B cell (primary cell): Measurements from ENCODE around the gene CRISPLD2. TPM values are rescaled to one million over a fixed set of nuclear protein-coding genes. Genes with fewer than 3 reads are reported as not detected.

Source experiments
- ATAC-seq: fragments of 200-7000 bp; cut with Tn5 transposase; one replicate; pipeline ENCODE4 v1.10.0; 2021; ENCODE audit warnings: low read depth, mild to moderate bottlenecking, moderate number of reproducible peaks, moderate library complexity
- CTCF ChIA-PET: fragments of 350-600 bp; sonication (Branson Sonifier 250); formaldehyde crosslinking; loops from one replicate; lab custom pipeline; 2021; ENCODE audit warnings: antibody characterized with exemption, inconsistent platforms; lab: Charles Lee
- POLR2A ChIA-PET: fragments of 350-600 bp; sonication (Branson Sonifier 250); formaldehyde crosslinking; loops from one replicate; lab custom pipeline; 2021; ENCODE audit warnings: antibody characterized with exemption; lab: Charles Lee
- DNase-seq: peaks from one replicate; pipeline ENCODE4 v3.0.0; 2013
- H2AFZ ChIP-seq: 2 replicates; pipeline ENCODE4 v1.6.1; 2012; ENCODE audit warnings: mild to moderate bottlenecking, low read depth, low read length; ENCODE audit not compliant: insufficient read depth, poor library complexity, severe bottlenecking
- H3K27ac ChIP-seq, 2 donors: 1 replicate in 1 of 2; 2 replicates in 1 of 2; pipeline ENCODE4 v1.5.1; 2012 to 2013; ENCODE audit warnings: low read length in 2 of 2, mild to moderate bottlenecking in 2 of 2, moderate library complexity in 1 of 2
- H3K27me3 ChIP-seq, 4 experiments: fragments of 200-600 bp in 1 of 4; sonication (generic) in 1 of 4; replicated peaks in 1 of 4; 1 replicate in 2 of 4; 2 replicates in 2 of 4; pipeline versions ENCODE4 v1.6.1 to v1.7.0; 2013 to 2016; ENCODE audit warnings: low read length in 3 of 4, mild to moderate bottlenecking in 2 of 4, mixed read lengths in 1 of 4, moderate library complexity in 1 of 4; ENCODE audit not compliant: insufficient read depth in 4 of 4, control insufficient read depth in 3 of 4; ENCODE audit errors: control extremely low read depth in 1 of 4
- H3K36me3 ChIP-seq, 2 experiments: replicated peaks in 1 of 2; 1 replicate in 1 of 2; 2 replicates in 1 of 2; pipeline versions ENCODE4 v1.6.1 to v1.7.1; 2013; ENCODE audit warnings: low read length in 1 of 2; ENCODE audit not compliant: insufficient read depth in 2 of 2, control insufficient read depth in 1 of 2; ENCODE audit errors: control extremely low read depth in 1 of 2, extremely low read depth in 1 of 2
- H3K4me1 ChIP-seq, 2 donors: fragments of 200-600 bp in 1 of 2; sonication (generic) in 1 of 2; 1 replicate in 1 of 2; 2 replicates in 1 of 2; pipeline versions ENCODE4 v1.5.1 to v1.6.1; 2013 to 2017; ENCODE audit warnings: low read length in 2 of 2; ENCODE audit not compliant: control insufficient read depth in 2 of 2, insufficient read depth in 2 of 2
- H3K4me2 ChIP-seq: replicated peaks from 2 replicates; pipeline ENCODE3; 2012; ENCODE audit warnings: mild to moderate bottlenecking, low read depth, low read length; ENCODE audit not compliant: poor library complexity, severe bottlenecking
- H3K4me3 ChIP-seq, 5 experiments: fragments of 200-600 bp in 1 of 5; sonication (generic) in 1 of 5; 1 replicate in 3 of 5; 2 replicates in 2 of 5; pipeline versions ENCODE4 v1.5.1 to v1.7.0; 2011 to 2016; ENCODE audit warnings: low read length in 4 of 5, mild to moderate bottlenecking in 4 of 5, low read depth in 2 of 5, control low read depth in 1 of 5, moderate library complexity in 1 of 5; ENCODE audit not compliant: insufficient read depth in 1 of 5; ENCODE audit errors: control extremely low read depth in 1 of 5, extremely low read depth in 1 of 5
- H3K79me2 ChIP-seq: fragments of 200-600 bp; sonication (generic); one replicate; pipeline ENCODE4 v1.6.0; 2016; ENCODE audit warnings: low read length; ENCODE audit not compliant: control insufficient read depth, insufficient read depth
- H3K9ac ChIP-seq: fragments of 200-600 bp; sonication (generic); 2 replicates; pipeline ENCODE4 v1.6.1; 2017; ENCODE audit warnings: mild to moderate bottlenecking, low read length, moderate library complexity
- H3K9me3 ChIP-seq, 3 donors: one replicate each; pipeline versions ENCODE4 v1.6.1 to v1.7.1; 2013; ENCODE audit warnings: low read length in 2 of 3; ENCODE audit not compliant: control insufficient read depth in 2 of 3, insufficient read depth in 1 of 3; ENCODE audit errors: control extremely low read depth in 1 of 3
- H4K20me1 ChIP-seq: 2 replicates; pipeline ENCODE4 v1.6.0; 2012; ENCODE audit warnings: mild to moderate bottlenecking, low read length; ENCODE audit not compliant: insufficient read depth, control insufficient read depth, poor library complexity, severe bottlenecking
- H3K27ac Mint-ChIP-seq: one replicate; pipeline ENCODE4 v1.8.0; 2021; ENCODE audit warnings: mixed read lengths
- H3K27me3 Mint-ChIP-seq: one replicate; pipeline ENCODE4 v1.8.0; 2021; ENCODE audit warnings: mixed read lengths
- H3K4me1 Mint-ChIP-seq: one replicate; pipeline ENCODE4 v1.8.0; 2021; ENCODE audit warnings: mixed read lengths
- H3K4me3 Mint-ChIP-seq: one replicate; pipeline ENCODE4 v1.8.0; 2021; ENCODE audit warnings: mixed read lengths
- H3K9me3 Mint-ChIP-seq: one replicate; pipeline ENCODE4 v1.8.0; 2022; ENCODE audit warnings: mixed read lengths; ENCODE audit not compliant: insufficient read depth
- CTCF ChIP-seq: fragments of 200-600 bp; IDR thresholded peaks from one replicate; pipeline ENCODE4 v1.8.0; 2022; ENCODE audit warnings: antibody characterized with exemption, mild to moderate bottlenecking
- EZH2 ChIP-seq: IDR thresholded peaks from 2 replicates; pipeline ENCODE4 v1.6.1; 2012; ENCODE audit warnings: borderline replicate concordance, low read depth, mild to moderate bottlenecking, moderate library complexity, low read length; ENCODE audit not compliant: insufficient read depth, poor library complexity, severe bottlenecking
- WGBS: methylation state at CpG from one replicate; pipeline ENCODE4 v1.1.5; 2013; ENCODE audit warnings: missing lambda C conversion rate; ENCODE audit not compliant: insufficient coverage; 5-methylcytosine and 5-hydroxymethylcytosine counted together
- intact Hi-C: fragments of 100-400 bp; cut with micrococcal nuclease; formaldehyde crosslinking; loops from one replicate; pipeline ENCODE4 v1.10.0; 2022
- polyA plus RNA-seq: library from polyadenylated mRNA; depleted of rRNA; stranded (reverse); fragments of >200 nt; gene quantifications from 2 replicates; pipeline ENCODE4 v1.2.3, GENCODE V29; 2012
- total RNA-seq, 2 donors: library from RNA; stranded (reverse); fragments of 120-200 nt in 1 of 2; gene quantifications; 1 replicate in 1 of 2; 2 replicates in 1 of 2; pipeline versions ENCODE4 v1.2.3 to v1.2.4, GENCODE V29; 2013 to 2022

Gene CRISPLD2
- total and polyA plus RNA-seq, 2 donors (not counting 1 experiment from before 2014, with no cell fraction given), result 0.25 to 0.37 TPM

GRCh38 chr16:84907051-84907450, 87.3 kb downstream of the CRISPLD2 start:
- no peak for ATAC-seq
- H3K79me2 ChIP-seq, result no peaks in the 10 kb centered on the region
- no peak overlapping the region for H3K4me3 ChIP-seq
- peaks cover 0 to under 1% (median 0%) of the 10 kb centered on the region in 3 donors for H3K9me3 ChIP-seq
- H3K4me1 ChIP-seq, result no peaks in the 10 kb centered on the region
- H3K27me3 ChIP-seq, result no peaks in the 10 kb centered on the region
- Mint-ChIP-seq H3K9me3 (no peaks in the 10 kb centered on the region), H3K4me1 (no peaks in the 10 kb centered on the region), H3K27me3 (peaks cover under 1% of the 10 kb centered on the region), H3K4me3 (no peak overlapping the region), H3K27ac (no peak overlapping the region)
- no peak overlapping the region for H3K4me2 ChIP-seq
- TF ChIP-seq EZH2, result no peak
- no peak for TF ChIP-seq CTCF
- no peak overlapping the region for H2AFZ ChIP-seq
- CTCF ChIA-PET, result no interaction called here
- DNase-seq, result no peak
- POLR2A ChIA-PET, result no interaction called here
- no peak overlapping the region for H3K27ac ChIP-seq
- H3K36me3 ChIP-seq, result no peaks in the 10 kb centered on the region
- H3K9ac ChIP-seq, result no peak overlapping the region
- H4K20me1 ChIP-seq, result no peaks in the 10 kb centered on the region
- intact Hi-C loops, result no loop called here
- WGBS, result 94% methylated on average over 10 of the region's 13 CpGs

GRCh38 chr16:84907575-84907974, 87.8 kb downstream of the CRISPLD2 start:
- H3K4me1 Mint-ChIP-seq, result no peaks in the 10 kb centered on the region
- ATAC-seq (no peak), DNase-seq (no peak)
- no peak overlapping the region for H3K4me3 Mint-ChIP-seq
- 35% methylated on average over 12 of the region's 12 CpGs for WGBS
- POLR2A ChIA-PET, result no interaction called here
- no peaks in the 10 kb centered on the region for H3K4me1 ChIP-seq
- intact Hi-C loops, result no loop called here
- H4K20me1 ChIP-seq, result no peaks in the 10 kb centered on the region
- no peak overlapping the region for H3K27ac ChIP-seq
- H3K4me2 ChIP-seq, result no peak overlapping the region
- H3K36me3 ChIP-seq, result no peaks in the 10 kb centered on the region
- H3K27ac Mint-ChIP-seq, result no peak overlapping the region
- no peaks in the 10 kb centered on the region for H3K27me3 ChIP-seq
- peaks cover 4% of the 10 kb centered on the region for H3K27me3 Mint-ChIP-seq
- H3K9ac ChIP-seq, result no peak overlapping the region
- CTCF ChIA-PET, result no interaction called here
- no peaks in the 10 kb centered on the region for H3K9me3 Mint-ChIP-seq
- H3K4me3 ChIP-seq, result no peak overlapping the region
- TF ChIP-seq EZH2 (no peak), CTCF (no peak)
- no peaks in the 10 kb centered on the region for H3K9me3 ChIP-seq
- no peak overlapping the region for H2AFZ ChIP-seq
- H3K79me2 ChIP-seq, result no peaks in the 10 kb centered on the region
